Measurements from ENCODE around the gene APOA5. TPM values are rescaled to one million over a fixed set of nuclear protein-coding genes. Genes with fewer than 3 reads are reported as not detected.

APOA5 gene
- total and polyA plus RNA-seq, 5 experiments from 2014 or later, result not detected

Other genes with a start within 250 kb of the APOA5 start
- 10 to 100 TPM; 14.2 to 16.2 TPM for gene BUD13, start 18.9 kb downstream of the APOA5 start, total RNA-seq
- gene BUD13, start 18.9 kb downstream of the APOA5 start, polyA plus RNA-seq, result 10 to 100 TPM in 1 of 3 donors, 1 to 10 TPM in 2; 5.4 to 16.2 (median 6.6) TPM
- gene ZPR1, start 3.9 kb downstream of the APOA5 start, total RNA-seq, result 10 to 100 TPM; 66.5 to 74.4 TPM
- gene ZPR1, start 3.9 kb downstream of the APOA5 start, polyA plus RNA-seq, result 10 to 100 TPM; 29.5 to 42.9 (median 36.1) TPM
- not detected for gene APOA4, start 31.4 kb upstream of the APOA5 start, total RNA-seq
- gene APOA4, start 31.4 kb upstream of the APOA5 start, polyA plus RNA-seq, result not detected
- not detected for gene APOC3, start 38.0 kb upstream of the APOA5 start, total RNA-seq
- not detected for gene APOC3, start 38.0 kb upstream of the APOA5 start, polyA plus RNA-seq
- gene APOA1, start 45.7 kb upstream of the APOA5 start, total RNA-seq, result 1 to 10 TPM in 1 of 2 experiments, under 1 TPM in 1; 0.81 to 1.3 TPM
- under 1 TPM; 0.17 to 0.29 (median 0.19) TPM for gene APOA1, start 45.7 kb upstream of the APOA5 start, polyA plus RNA-seq

All from naive thymus-derived CD8-positive, alpha-beta T cell (primary cell).